Mucosa of stomach (tissue), 1 donor: Measurements from ENCODE around the gene MAML3.

ENCODE experiments used
- H3K27me3 ChIP-seq: one replicate; pipeline ENCODE4 v1.7.0; 2013; ENCODE audit warnings: mild to moderate bottlenecking, low read length; ENCODE audit not compliant: control insufficient read depth, insufficient read depth
- H3K36me3 ChIP-seq: one replicate; pipeline ENCODE4 v1.7.0; 2013; ENCODE audit warnings: low read length; ENCODE audit not compliant: control insufficient read depth, insufficient read depth
- H3K4me1 ChIP-seq: one replicate; pipeline ENCODE4 v1.7.0; 2013; ENCODE audit warnings: mild to moderate bottlenecking, low read length; ENCODE audit not compliant: control insufficient read depth, insufficient read depth
- H3K4me3 ChIP-seq: one replicate; pipeline ENCODE4 v1.7.0; 2013; ENCODE audit warnings: low read length
- H3K9ac ChIP-seq: one replicate; pipeline ENCODE4 v1.7.0; 2013; ENCODE audit warnings: mild to moderate bottlenecking, low read length, moderate library complexity
- H3K9me3 ChIP-seq: one replicate; pipeline ENCODE4 v1.7.0; 2013; ENCODE audit warnings: mild to moderate bottlenecking, low read length, moderate library complexity; ENCODE audit not compliant: control insufficient read depth
- donor health status: Pancreatic carcinoma.

Gene MAML3

DNA sequence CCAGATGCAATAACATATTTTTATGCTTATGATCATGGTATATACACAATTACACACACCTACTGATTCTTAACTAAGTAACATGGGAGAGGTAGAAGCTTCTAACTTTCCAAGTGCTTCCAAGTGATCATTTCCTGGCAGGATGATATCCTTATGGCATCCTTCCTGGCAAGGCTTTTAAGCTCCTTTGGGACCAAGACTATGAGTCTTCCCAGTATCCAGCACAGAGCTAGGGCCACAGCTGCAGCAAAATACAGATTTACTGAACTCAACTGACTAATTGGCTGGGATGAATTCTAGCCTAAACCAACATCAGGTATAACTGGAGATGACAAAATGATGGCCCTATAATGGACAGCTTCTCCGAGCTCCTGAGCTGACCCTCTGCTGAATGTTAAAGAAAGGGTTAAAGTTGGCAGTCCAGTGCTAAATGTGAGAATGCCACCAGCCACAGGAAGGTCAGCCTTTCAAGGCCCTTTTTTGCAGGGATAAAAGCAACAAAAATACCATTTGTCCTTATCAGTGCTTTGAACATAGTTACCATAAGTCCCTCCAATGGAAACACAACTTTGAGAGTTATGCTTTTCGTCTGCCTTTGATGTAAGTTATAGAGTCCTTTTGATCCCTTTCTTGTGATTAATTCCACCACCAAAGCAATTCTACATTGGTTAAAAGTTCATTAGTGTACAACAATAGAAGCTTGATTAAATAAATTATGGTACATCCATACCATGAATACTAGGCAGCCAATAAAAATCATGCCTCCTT is 415.0 kb downstream of the MAML3 start:
- Histone ChIP-seq H3K36me3 (no peaks in the 10 kb centered on the region), H3K9ac (no peak overlapping the region), H3K4me3 (no peak overlapping the region), H3K27me3 (no peaks in the 10 kb centered on the region), H3K9me3 (no peaks in the 10 kb centered on the region), H3K4me1 (peaks cover 24% of the 10 kb centered on the region)

DNA sequence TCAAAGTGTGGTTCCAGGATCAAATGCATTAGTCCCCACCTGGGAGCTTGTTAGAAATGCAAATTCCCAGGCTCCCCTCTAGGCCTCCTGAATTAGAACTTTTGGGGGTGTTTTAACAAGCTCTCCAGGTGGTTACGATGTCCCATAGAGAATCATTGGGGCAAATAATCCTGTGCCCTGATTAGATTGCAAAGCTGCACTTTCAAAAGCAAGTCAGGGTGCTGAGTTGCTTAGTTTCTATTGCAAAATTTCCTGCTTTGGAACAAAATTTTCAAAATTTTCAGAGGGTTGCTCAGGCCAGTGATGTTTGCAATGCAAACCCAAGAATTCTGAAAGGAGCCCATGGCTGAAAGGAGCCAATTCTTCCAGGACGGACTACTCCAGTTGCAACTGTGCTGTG is 417.3 kb downstream of the MAML3 start:
- Histone ChIP-seq H3K36me3 (no peaks in the 10 kb centered on the region), H3K27me3 (no peaks in the 10 kb centered on the region), H3K9ac (no peak overlapping the region), H3K4me3 (no peak overlapping the region), H3K4me1 (peaks cover 24% of the 10 kb centered on the region), H3K9me3 (no peaks in the 10 kb centered on the region)

DNA sequence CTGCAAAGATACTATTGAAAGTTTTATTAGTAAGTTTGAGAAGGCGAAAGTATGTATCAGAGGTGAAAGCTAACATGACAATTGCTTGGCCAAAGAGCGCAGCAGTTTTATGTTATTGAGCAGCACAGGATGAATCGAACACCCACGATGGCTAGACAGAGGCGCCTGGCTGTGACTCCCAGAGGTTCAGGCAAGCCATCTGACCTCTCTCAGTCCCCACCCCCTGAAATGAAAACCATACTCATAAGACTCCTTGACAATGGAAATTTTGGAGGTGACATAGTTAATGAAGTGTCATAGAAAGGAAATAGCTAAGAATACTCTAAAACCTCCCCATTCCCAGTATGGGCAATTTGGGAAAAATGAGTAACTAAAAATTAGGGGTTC is 417.7 kb downstream of the MAML3 start:
- H3K9ac ChIP-seq = no peak overlapping the region
- no peaks in the 10 kb centered on the region for H3K9me3 ChIP-seq
- peaks cover 21% of the 10 kb centered on the region for H3K4me1 ChIP-seq
- no peak overlapping the region for H3K4me3 ChIP-seq
- no peaks in the 10 kb centered on the region for H3K36me3 ChIP-seq
- H3K27me3 ChIP-seq = no peaks in the 10 kb centered on the region

DNA sequence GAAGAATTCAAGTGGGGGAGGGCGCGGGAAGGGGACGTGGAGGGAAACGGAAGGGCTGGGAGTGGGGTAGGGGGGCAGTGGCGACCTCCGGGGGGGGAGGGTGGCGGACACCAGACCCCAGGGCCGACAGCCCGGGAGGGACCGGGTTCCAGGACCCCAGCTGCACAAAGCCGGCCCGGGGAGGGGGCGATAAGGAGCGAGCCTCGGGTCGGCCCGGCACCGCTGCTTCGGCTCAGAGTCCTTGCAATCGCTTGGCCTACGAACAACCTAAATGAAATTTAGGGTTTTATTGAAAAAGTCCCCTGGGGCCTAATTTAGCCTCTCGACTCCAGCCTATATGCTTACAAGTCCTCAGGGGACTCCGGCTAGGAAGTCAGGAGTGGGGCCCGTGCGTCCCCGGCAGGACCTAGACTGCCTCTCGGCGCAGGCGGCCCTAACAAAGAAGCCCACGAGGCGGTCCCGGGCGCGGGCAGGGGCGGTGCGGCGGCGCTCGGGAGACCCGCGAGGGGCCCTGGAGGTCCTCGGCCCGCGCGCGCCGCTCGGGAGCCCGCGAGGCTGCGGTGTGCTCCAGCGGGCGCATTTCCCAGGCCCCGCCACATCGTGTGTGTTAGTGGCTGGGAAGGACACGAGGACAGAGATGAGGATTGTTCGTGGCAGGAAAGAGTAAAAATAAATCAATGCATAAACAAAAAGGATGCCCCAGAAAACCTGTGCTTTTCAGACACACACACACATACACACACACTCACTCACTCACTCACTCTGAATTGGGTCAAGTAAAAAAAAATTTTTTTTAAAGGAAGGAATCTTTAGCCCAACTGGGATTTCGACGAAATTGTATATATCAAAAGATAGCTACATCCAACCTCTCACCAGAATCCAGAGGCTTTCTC is 418.4 kb downstream of the MAML3 start:
- Histone ChIP-seq H3K9ac (peak overlapping the region; percentile 51), H3K9me3 (no peaks in the 10 kb centered on the region), H3K27me3 (no peaks in the 10 kb centered on the region), H3K36me3 (no peaks in the 10 kb centered on the region), H3K4me3 (no peak overlapping the region), H3K4me1 (peaks cover 15% of the 10 kb centered on the region)

DNA sequence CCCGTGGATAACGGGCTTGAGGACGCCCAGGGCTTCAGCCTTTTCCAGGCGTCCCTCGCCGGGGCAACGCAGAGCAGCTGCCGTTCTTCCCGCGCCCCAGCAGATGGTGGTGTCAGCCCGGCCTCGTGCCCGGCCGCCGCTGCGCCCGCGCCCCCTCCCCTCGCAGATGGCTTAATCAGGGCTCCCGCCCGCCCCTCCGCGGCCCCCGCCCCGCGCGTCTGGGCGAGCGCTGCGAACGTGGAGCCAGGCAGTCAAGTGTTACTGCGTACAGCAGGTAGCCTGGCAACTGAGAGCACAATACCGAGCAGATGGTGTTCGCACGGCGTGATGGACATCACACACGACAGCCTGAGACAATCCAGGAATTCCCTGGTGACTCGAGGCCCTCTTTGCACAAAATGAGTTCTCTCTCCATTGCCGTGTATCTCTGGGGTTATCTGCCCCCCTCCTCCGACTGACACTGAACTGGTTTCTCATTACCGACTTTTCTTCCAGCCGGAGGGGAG is 419.1 kb downstream of the MAML3 start:
- Histone ChIP-seq H3K27me3 (no peaks in the 10 kb centered on the region), H3K4me1 (peaks cover 8% of the 10 kb centered on the region), H3K9me3 (no peaks in the 10 kb centered on the region), H3K36me3 (no peaks in the 10 kb centered on the region), H3K9ac (peak overlapping the region; percentile 51), H3K4me3 (peak overlapping the region; percentile 21)

DNA sequence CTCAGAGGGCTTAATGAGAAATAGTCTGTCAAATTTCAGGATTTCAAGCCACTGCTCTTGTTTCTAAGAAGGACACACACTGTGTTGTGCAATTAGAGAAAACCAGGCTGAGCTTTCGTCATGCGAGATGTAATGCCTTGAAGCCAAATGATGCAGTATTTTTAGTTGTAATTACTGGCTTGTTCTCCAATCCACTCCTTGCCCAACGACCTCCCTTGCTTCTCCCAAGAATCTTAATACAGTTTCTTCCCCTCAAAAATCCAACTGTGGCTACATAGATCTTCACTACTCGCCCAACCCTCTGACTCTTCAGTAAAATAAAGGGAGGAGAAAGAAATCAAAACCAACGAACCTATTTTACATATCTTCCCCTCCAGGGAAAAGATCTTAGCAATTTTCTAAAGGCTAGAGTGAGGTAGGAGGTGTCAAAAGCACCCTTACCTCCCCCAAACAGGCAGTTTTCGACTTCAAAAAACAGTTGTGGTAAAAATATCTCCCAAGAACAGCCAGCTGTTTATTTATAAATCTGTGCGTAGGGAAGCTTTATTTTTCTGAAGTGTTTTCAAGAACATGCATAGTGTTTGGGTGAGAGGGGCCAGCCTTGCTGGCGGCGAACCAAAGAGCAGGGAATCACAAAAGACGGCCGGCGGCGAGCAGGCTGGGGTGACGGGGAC is 419.6 kb downstream of the MAML3 start:
- Histone ChIP-seq H3K9ac (peak overlapping the region; percentile 51), H3K9me3 (no peaks in the 10 kb centered on the region), H3K4me3 (peak overlapping the region; percentile 21), H3K36me3 (no peaks in the 10 kb centered on the region), H3K27me3 (no peaks in the 10 kb centered on the region), H3K4me1 (peaks cover 10% of the 10 kb centered on the region)

DNA sequence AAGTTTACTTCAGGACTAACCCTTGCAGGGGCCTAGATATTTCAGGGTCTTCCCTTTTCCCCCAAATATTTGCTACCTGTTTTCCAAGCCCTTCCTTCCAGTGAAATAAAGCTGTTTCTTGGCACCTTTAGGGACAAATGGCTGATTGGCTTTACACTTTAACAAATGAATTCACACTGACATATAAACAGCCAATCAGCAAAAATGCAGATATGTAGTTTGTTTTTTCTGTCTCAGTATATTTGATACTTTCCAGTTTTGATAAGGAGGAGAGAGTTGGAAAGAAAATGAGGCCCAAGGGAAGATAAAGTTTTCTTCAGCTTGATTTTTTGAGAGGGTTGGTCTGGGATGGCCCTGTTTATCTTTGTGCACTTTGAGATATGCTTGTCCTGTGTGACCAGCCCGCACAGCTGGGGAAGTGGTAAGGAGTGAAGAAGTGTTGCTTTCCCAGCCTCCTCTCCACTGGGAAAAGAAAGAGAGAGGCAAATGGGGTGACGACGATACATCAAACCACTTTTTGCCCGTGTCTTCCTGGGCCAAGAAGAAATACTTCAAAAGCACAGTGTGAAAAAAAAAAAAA is 420.9 kb downstream of the MAML3 start:
- Histone ChIP-seq H3K9ac (no peak overlapping the region), H3K4me1 (peaks cover 20% of the 10 kb centered on the region)

DNA sequence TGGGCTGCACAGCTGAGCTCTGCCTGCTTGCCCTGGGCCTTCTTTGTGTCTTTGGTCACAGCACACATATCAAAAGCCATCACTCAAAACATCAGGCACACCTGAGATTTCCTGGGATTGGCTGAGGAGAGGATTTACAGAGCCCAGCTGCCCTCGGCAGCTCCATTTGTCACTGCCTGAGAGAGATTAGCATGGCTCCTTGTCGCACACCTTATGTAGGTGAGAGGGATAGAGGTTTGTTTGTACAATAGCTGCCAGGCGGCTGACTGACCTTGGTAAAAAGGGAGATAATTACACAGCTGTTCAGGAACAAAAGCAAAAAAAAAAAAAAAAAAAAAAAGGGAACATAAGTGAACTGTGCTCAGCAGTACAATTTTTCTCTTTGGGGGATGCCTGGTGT is 425.1 kb downstream of the MAML3 start:
- H3K27me3 ChIP-seq = no peaks in the 10 kb centered on the region
- no peaks in the 10 kb centered on the region for H3K9me3 ChIP-seq
- H3K36me3 ChIP-seq = no peaks in the 10 kb centered on the region
- no peak overlapping the region for H3K4me3 ChIP-seq
- H3K9ac ChIP-seq = no peak overlapping the region
- peaks cover 14% of the 10 kb centered on the region for H3K4me1 ChIP-seq

More for the DNA sequence above, 420.9 kb downstream of the MAML3 start:
- no peaks in the 10 kb centered on the region for H3K27me3 ChIP-seq
- H3K36me3 ChIP-seq = no peaks in the 10 kb centered on the region
- no peak overlapping the region for H3K4me3 ChIP-seq
- H3K9me3 ChIP-seq = no peaks in the 10 kb centered on the region

DNA sequence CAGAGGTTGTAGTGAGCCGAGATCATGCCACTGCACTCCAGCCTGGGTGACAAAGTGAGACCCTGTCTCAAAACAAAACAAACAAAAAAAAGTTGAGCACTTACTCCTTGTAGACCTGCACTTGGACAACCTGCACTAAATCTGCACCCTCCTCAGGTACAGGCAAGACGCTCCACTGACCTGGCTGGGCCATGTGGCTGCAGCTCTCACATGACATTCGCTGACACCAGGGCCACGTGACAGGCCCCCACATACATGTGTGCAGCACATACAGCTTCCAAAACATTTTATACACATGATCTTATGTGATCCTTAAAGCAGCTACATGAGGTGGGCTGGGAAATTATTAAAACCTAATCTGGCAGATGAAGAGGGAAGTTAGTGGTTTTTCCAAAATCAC is 425.8 kb downstream of the MAML3 start:
- peaks cover 14% of the 10 kb centered on the region for H3K4me1 ChIP-seq

DNA sequence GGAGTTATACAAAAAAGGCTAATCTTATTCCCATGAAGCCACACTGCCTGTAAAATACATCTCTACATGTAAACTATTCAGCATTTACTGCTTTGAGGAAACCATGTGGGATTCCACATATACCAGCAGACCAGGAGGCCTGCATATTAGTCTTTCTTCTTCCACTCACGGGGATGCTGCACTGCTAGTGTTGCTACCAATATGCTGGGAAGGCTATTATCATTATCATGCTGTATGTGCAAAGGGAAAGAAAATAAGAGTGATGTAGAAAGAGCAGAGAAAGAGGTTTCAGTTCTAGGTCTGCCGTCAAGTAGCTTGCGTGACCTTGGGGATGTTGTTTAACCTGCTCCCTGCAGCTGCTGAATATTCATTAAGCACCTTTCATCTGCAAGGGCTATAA is 427.4 kb downstream of the MAML3 start:
- H3K9ac ChIP-seq = no peak overlapping the region
- H3K36me3 ChIP-seq = no peaks in the 10 kb centered on the region
- no peaks in the 10 kb centered on the region for H3K27me3 ChIP-seq
- H3K4me3 ChIP-seq = no peak overlapping the region
- H3K9me3 ChIP-seq = no peaks in the 10 kb centered on the region
- H3K4me1 ChIP-seq = peaks cover 14% of the 10 kb centered on the region

More for the DNA sequence above, 425.8 kb downstream of the MAML3 start:
- Histone ChIP-seq H3K9ac (no peak overlapping the region), H3K27me3 (no peaks in the 10 kb centered on the region), H3K4me3 (no peak overlapping the region), H3K36me3 (no peaks in the 10 kb centered on the region), H3K9me3 (no peaks in the 10 kb centered on the region)

DNA sequence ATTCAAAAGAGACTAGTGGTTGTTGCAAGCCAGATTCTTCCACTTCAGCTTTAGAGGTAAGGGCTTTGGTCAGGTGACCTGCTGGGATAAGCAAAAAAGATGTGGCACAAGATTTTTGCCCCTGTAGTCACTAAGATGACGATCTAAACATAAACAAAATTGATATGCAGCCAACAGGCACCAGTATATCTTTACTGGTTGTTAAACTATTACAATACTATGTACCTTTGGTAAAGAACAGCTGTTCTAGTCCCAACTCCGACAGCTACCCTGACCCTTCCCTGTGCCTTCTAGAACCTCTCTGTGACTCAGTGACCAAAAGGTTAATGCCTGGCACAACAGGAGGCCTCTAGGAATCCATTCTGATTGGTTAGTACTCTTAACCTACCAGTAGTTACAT is 428.7 kb downstream of the MAML3 start:
- Histone ChIP-seq H3K9ac (no peak overlapping the region), H3K4me3 (no peak overlapping the region), H3K27me3 (no peaks in the 10 kb centered on the region), H3K36me3 (no peaks in the 10 kb centered on the region), H3K9me3 (no peaks in the 10 kb centered on the region), H3K4me1 (peaks cover 14% of the 10 kb centered on the region)
